GM12878 (cell line): Measurements from ENCODE around the gene LRBA. TPM values are rescaled to one million over a fixed set of nuclear protein-coding genes. Genes with fewer than 3 reads are reported as not detected.
A peak's percentile ranks its signal among the peaks of the same experiment; 100 is the strongest.

Source experiments
- ATAC-seq: fragments of 200-7000 bp; cut with Tn5 transposase; 3 replicates; pipeline ENCODE4 v1.9.1; 2020; ENCODE audit warnings: mild to moderate bottlenecking, moderate library complexity
- BruUV-seq: library from RNA; stranded (reverse); fragments of 400-500 nt; replicated peaks from 2 replicates; lab custom pipeline; 2021; lab: Mats Ljungman, UMichigan
- CTCF ChIA-PET: fragments of 300-600 bp; sonication (Branson Sonifier 250); formaldehyde crosslinking; extraction: SDS; loops from one replicate; lab custom pipeline; 2021; ENCODE audit warnings: inconsistent platforms; lab: Yijun Ruan, JAX
- POLR2A ChIA-PET: fragments of 350-600 bp; formaldehyde crosslinking; extraction: SDS; loops from one replicate; lab custom pipeline; 2021; ENCODE audit warnings: inconsistent platforms; lab: Charles Lee
- RAD21 ChIA-PET: fragments of 300-600 bp; sonication (Branson Sonifier 250); formaldehyde crosslinking; loops from one replicate; lab custom pipeline; 2023; ENCODE audit warnings: antibody characterized with exemption; ENCODE audit not compliant: unreplicated experiment; lab: Charles Lee
- SMC1A ChIA-PET: fragments of 300-600 bp; sonication (Branson Sonifier 250); formaldehyde crosslinking; loops from one replicate; lab custom pipeline; 2023; ENCODE audit not compliant: unreplicated experiment, uncharacterized antibody; lab: Charles Lee
- DNase-seq: peaks from one replicate; pipeline ENCODE4 v3.0.0-alpha.2; 2011; ENCODE audit warnings: low read depth, low spot score
- FAIRE-seq: peaks from 3 replicates; lab custom pipeline; 2011; peaks lifted over from hg19 to GRCh38; lab: Jason Lieb, UNC
- H2AFZ ChIP-seq: 2 replicates; pipeline ENCODE4 v1.6.0; 2011; ENCODE audit warnings: low read depth, low read length, control low read depth; ENCODE audit not compliant: control insufficient read depth
- H3K27ac ChIP-seq: 2 replicates; pipeline ENCODE4 v1.5.1; 2011; ENCODE audit warnings: control low read depth; ENCODE audit not compliant: control insufficient read depth, insufficient read depth
- H3K27me3 ChIP-seq, 2 experiments: replicated peaks in 1 of 2; 2 replicates each; pipeline versions ENCODE4 v1.6.0 to v1.6.1; 2011; ENCODE audit warnings: low read length in 1 of 2; ENCODE audit not compliant: control insufficient read depth in 2 of 2, insufficient read depth in 2 of 2
- H3K36me3 ChIP-seq, 2 experiments: 2 replicates each; pipeline ENCODE4 v1.5.1; 2011; ENCODE audit warnings: low read length in 1 of 2; ENCODE audit not compliant: control insufficient read depth in 2 of 2, insufficient read depth in 2 of 2
- H3K4me1 ChIP-seq: 2 replicates; pipeline ENCODE4 v1.6.1; 2011; ENCODE audit warnings: mild to moderate bottlenecking, low read length, moderate library complexity, mixed read lengths; ENCODE audit not compliant: control insufficient read depth, insufficient read depth
- H3K4me2 ChIP-seq: 2 replicates; pipeline ENCODE4 v1.6.0; 2011; ENCODE audit warnings: control low read depth; ENCODE audit not compliant: control insufficient read depth, insufficient read depth
- H3K4me3 ChIP-seq: fragments of 200-600 bp; sonication (generic); 2 replicates; pipeline ENCODE4 v1.5.1; 2016
- H3K79me2 ChIP-seq: 2 replicates; pipeline ENCODE4 v1.6.0; 2011; ENCODE audit warnings: low read length; ENCODE audit not compliant: control insufficient read depth, insufficient read depth
- H3K9ac ChIP-seq: 2 replicates; pipeline ENCODE4 v1.8.0; 2011; ENCODE audit warnings: low read length, control low read depth, mixed read lengths; ENCODE audit not compliant: control insufficient read depth, insufficient read depth
- H3K9me3 ChIP-seq: replicated peaks from 3 replicates; pipeline ENCODE4 v1.5.1; 2011; ENCODE audit warnings: mild to moderate bottlenecking, low read length; ENCODE audit not compliant: control insufficient read depth, insufficient read depth
- H4K20me1 ChIP-seq: 2 replicates; pipeline ENCODE4 v1.6.0; 2011; ENCODE audit not compliant: control insufficient read depth, insufficient read depth
- ATF2 ChIP-seq: IDR thresholded peaks from 2 replicates; pipeline ENCODE4 v1.6.1; 2012; ENCODE audit warnings: low read length, inconsistent platforms
- BHLHE40 ChIP-seq, 2 experiments: fragments of 450-650 bp in 1 of 2; IDR thresholded peaks; 2 replicates each; pipeline ENCODE4 v1.6.1; 2011 to 2017; ENCODE audit warnings: low read depth in 2 of 2, borderline replicate concordance in 1 of 2, improper control_type of control experiment in 1 of 2, low read length in 1 of 2, mild to moderate bottlenecking in 1 of 2
- CHD1 ChIP-seq: IDR thresholded peaks from 2 replicates; pipeline ENCODE4 v1.6.1; 2012; ENCODE audit warnings: low read depth, low read length, improper control_type of control experiment
- CHD2 ChIP-seq: IDR thresholded peaks from 2 replicates; pipeline ENCODE4 v1.6.1; 2011; ENCODE audit warnings: low read depth, low read length, improper control_type of control experiment, borderline replicate concordance
- EED ChIP-seq: sonication (generic); IDR thresholded peaks from 2 replicates; pipeline ENCODE4 v1.6.1; 2016; ENCODE audit warnings: antibody characterized with exemption, low read depth
- FOS ChIP-seq: IDR thresholded peaks from 3 replicates; pipeline ENCODE4 v1.6.1; 2011; ENCODE audit warnings: borderline replicate concordance; ENCODE audit not compliant: insufficient read length; ENCODE audit errors: extremely low read depth
- IRF4 ChIP-seq: IDR thresholded peaks from 2 replicates; pipeline ENCODE4 v1.6.1; 2011; ENCODE audit warnings: low read depth, low read length
- MTA3 ChIP-seq: IDR thresholded peaks from 2 replicates; pipeline ENCODE4 v1.6.1; 2012; ENCODE audit warnings: low read length, inconsistent platforms, borderline replicate concordance
- NFYA ChIP-seq: IDR thresholded peaks from 2 replicates; pipeline ENCODE4 v1.6.1; 2011; ENCODE audit warnings: low read depth, mild to moderate bottlenecking, low read length, improper control_type of control experiment, borderline replicate concordance
- NFYB ChIP-seq: IDR thresholded peaks from 2 replicates; pipeline ENCODE4 v1.6.1; 2011; ENCODE audit warnings: low read depth, mild to moderate bottlenecking, low read length, improper control_type of control experiment, moderate library complexity; ENCODE audit not compliant: insufficient read depth
- NKRF ChIP-seq: fragments of 450-650 bp; conservative IDR thresholded peaks from 2 replicates; pipeline ENCODE4 v1.6.1; 2017; ENCODE audit warnings: mild to moderate bottlenecking, moderate library complexity
- NR2F1 ChIP-seq: fragments of 450-650 bp; conservative IDR thresholded peaks from 2 replicates; pipeline ENCODE4 v1.6.1; 2017; ENCODE audit warnings: mild to moderate bottlenecking
- SMAD5 ChIP-seq: IDR thresholded peaks from 2 replicates; pipeline ENCODE4 v1.6.1; 2016; ENCODE audit warnings: antibody characterized with exemption, low read depth
- SRF ChIP-seq, 2 experiments: IDR thresholded peaks; 2 replicates each; pipeline ENCODE4 v1.6.1; 2011; ENCODE audit warnings: low read depth in 2 of 2, low read length in 2 of 2, mild to moderate bottlenecking in 1 of 2, moderate library complexity in 1 of 2
- SUPT20H ChIP-seq: IDR thresholded peaks from 2 replicates; pipeline ENCODE4 v1.6.1; 2011; ENCODE audit warnings: low read depth, mild to moderate bottlenecking, low read length, moderate library complexity, borderline replicate concordance; ENCODE audit not compliant: control insufficient read depth
- ZBTB11 ChIP-seq: fragments of 450-650 bp; formaldehyde crosslinking; IDR thresholded peaks from 2 replicates; pipeline ENCODE4 v1.5.0; 2022; ENCODE audit warnings: mild to moderate bottlenecking, missing genetic modification characterization
- ZSCAN29 ChIP-seq: fragments of 450-650 bp; IDR thresholded peaks from 2 replicates; pipeline ENCODE4 v1.6.1; 2017; ENCODE audit warnings: mild to moderate bottlenecking, moderate library complexity
- WGBS: methylation state at CpG from one replicate; pipeline ENCODE4 v1.1.6; 2016; ENCODE audit warnings: low lambda C conversion rate; ENCODE audit not compliant: insufficient replicate concordance, insufficient coverage; ENCODE audit errors: missing lambda C conversion rate; 5-methylcytosine and 5-hydroxymethylcytosine counted together
- in situ Hi-C: fragments of 300-500 bp; cut with MboI; formaldehyde crosslinking; loops from 9 replicates; pipeline ENCODE4 v1.14.3; 2018; ENCODE audit warnings: mixed read lengths
- intact Hi-C: fragments of 100-400 bp; cut with micrococcal nuclease; formaldehyde crosslinking; loops from one replicate; pipeline ENCODE4 v1.14.2; 2022; ENCODE audit not compliant: unreplicated experiment
- polyA plus RNA-seq, 11 experiments: library from polyadenylated mRNA; depleted of rRNA in 4 of 11; unstranded in 6 of 11; stranded (reverse) in 5 of 11; fragments of >200 nt; fragmentation: Nextera tagmentation in 4 of 11; fragmentation: Illumina TruSeq in 1 of 11; extraction: Ambion mirVana in 4 of 11; extraction: Trizol in 1 of 11; gene quantifications; 1 replicate in 1 of 11; 2 replicates in 10 of 11; pipeline versions ENCODE4 v1.2.1 to v1.2.3, GENCODE V29; 2011 to 2016; ENCODE audit warnings: inconsistent platforms in 2 of 11, missing spikeins in 2 of 11, low read depth in 1 of 11
- total RNA-seq, 4 experiments: library from RNA; depleted of rRNA in 3 of 4; stranded (reverse); fragments of >200 nt in 3 of 4; fragmentation: Illumina TruSeq in 1 of 4; extraction: Trizol in 1 of 4; gene quantifications; 2 replicates each; pipeline versions ENCODE4 v1.2.1 to v1.2.3, GENCODE V29; 2013 to 2021

Gene LRBA
- total and polyA plus RNA-seq, 10 of the 15 experiments (the other 5 are each of a cell fraction or from before 2014, with no cell fraction given) = 20.3 to 93.4 (median 55.0) TPM

GRCh38 chr4:150973626-150974251, 41.3 kb downstream of the LRBA start:
- Histone ChIP-seq H4K20me1 (no peaks in the 10 kb centered on the region), H2AFZ (no peak overlapping the region), H3K4me2 (peak overlapping the region; percentile 45; the same call in 1 of the 2 replicates), H3K36me3 (no peaks in the 10 kb centered on the region), H3K27me3 (no peaks in the 10 kb centered on the region), H3K4me1 (peaks cover 29% of the 10 kb centered on the region), H3K4me3 (no peak overlapping the region), H3K27ac (no peak overlapping the region; the same call in 1 of the 2 replicates), H3K9ac (no peak overlapping the region), H3K79me2 (peaks cover 63% of the 10 kb centered on the region), H3K9me3 (no peaks in the 10 kb centered on the region; the same call in 2 of the 3 replicates)
- SMC1A ChIA-PET = interaction anchor here (1.4 to 6.3 kb wide), 5 partner anchors 8 to 55 kb away, joined by 3 to 61 read pairs (median 7); partner anchors contain the start of gene LRBA
- ATAC-seq = peak; percentile 4; the same call in 1 of the 3 replicates
- CTCF ChIA-PET = interaction anchor here (1.4 to 1.9 kb wide), 4 partner anchors 12 to 107 kb away, joined by 3 to 19 read pairs (median 5); no protein-coding TSS in a partner anchor
- 100% methylated on average over 6 of the region's 6 CpGs for WGBS
- no TSS peak for BruUV-seq
- intact Hi-C loops (no loop called here), in situ Hi-C loops (no loop called here)
- POLR2A ChIA-PET = interaction anchor here (1.3 kb wide), 1 partner anchor 13 kb away, joined by 8 read pairs; no protein-coding TSS in a partner anchor
- FAIRE-seq = no peak
- DNase-seq = no peak
- RAD21 ChIA-PET = interaction anchor here (0.6 to 1.1 kb wide), 2 partner anchors 68 to 143 kb away, joined by 3 to 4 read pairs; no protein-coding TSS in a partner anchor
- no peak for TF ChIP-seq CHD1
- no peak for TF ChIP-seq EED
- TF ChIP-seq BHLHE40 (IDR thresholded peaks at IDR 0.05; ENCODE audit: borderline replicate concordance in 1 of 2, low read depth in 2 of 2, low read length in 1 of 2) = no peak
- no peak for TF ChIP-seq NFYA
- TF ChIP-seq FOS = no peak
- TF ChIP-seq SUPT20H = no peak
- TF ChIP-seq IRF4 = no peak
- no peak for TF ChIP-seq ZBTB11
- no peak for TF ChIP-seq NKRF
- no peak for TF ChIP-seq CHD2
- TF ChIP-seq NFYB = no peak
- TF ChIP-seq SMAD5 = no peak
- no peak for TF ChIP-seq NR2F1
- no peak for TF ChIP-seq ATF2
- no peak for TF ChIP-seq MTA3
- TF ChIP-seq SRF (IDR thresholded peaks at IDR 0.05; ENCODE audit: low read depth in 2 of 2, low read length in 2 of 2) = no peak
- TF ChIP-seq ZSCAN29 = no peak
